ENCODE measurements around the gene GATA3. TPM values are rescaled to one million over a fixed set of nuclear protein-coding genes. Genes with fewer than 3 reads are reported as not detected.
A peak's percentile ranks its signal among the peaks of the same experiment; 100 is the strongest.

Gene GATA3
- total RNA-seq, 1 donor = not detected

GRCh38 chr10:8049045-8049864, 5.2 kb upstream of the GATA3 start:
- Histone ChIP-seq H3K4me3 (ENCODE audit: insufficient read depth, low read length) (no peak overlapping the region), H3K9me3 (ENCODE audit: low read depth, low read length) (no peaks in the 10 kb centered on the region), H3K4me1 (ENCODE audit: insufficient read depth, low read length) (peaks cover 6% of the 10 kb centered on the region), H3K27ac (ENCODE audit: low read depth, low read length) (no peak overlapping the region), H3K27me3 (ENCODE audit: insufficient read depth, low read length) (peaks cover 97% of the 10 kb centered on the region), H3K79me2 (ENCODE audit: insufficient read depth, low read length) (no peaks in the 10 kb centered on the region), H2AFZ (ENCODE audit: low read length) (no peak overlapping the region), H3K4me2 (ENCODE audit: insufficient read depth, low read length) (no peak overlapping the region), H4K20me1 (ENCODE audit: insufficient read depth, low read length) (no peaks in the 10 kb centered on the region), H3K36me3 (ENCODE audit: insufficient read depth, low read length) (no peaks in the 10 kb centered on the region)
- TF ChIP-seq CTCF (IDR thresholded peaks at IDR 0.05; ENCODE audit: extremely low read depth, low read depth, low read length) = no peak
- DNase-seq (ENCODE audit: insufficient read length, low spot score, missing footprints) = peak; percentile 90

GRCh38 chr10:8049865-8050555, 4.5 kb upstream of the GATA3 start:
- DNase-seq (ENCODE audit: insufficient read length, low spot score, missing footprints) = peak; percentile 91
- Histone ChIP-seq H3K4me3 (ENCODE audit: insufficient read depth, low read length) (peak overlapping the region; percentile 13), H3K27ac (ENCODE audit: low read depth, low read length) (no peak overlapping the region), H3K79me2 (ENCODE audit: insufficient read depth, low read length) (no peaks in the 10 kb centered on the region), H3K27me3 (ENCODE audit: insufficient read depth, low read length) (peaks cover 96% of the 10 kb centered on the region), H3K4me1 (ENCODE audit: insufficient read depth, low read length) (peaks cover 6% of the 10 kb centered on the region), H3K4me2 (ENCODE audit: insufficient read depth, low read length) (peak overlapping the region; percentile 36), H3K9me3 (ENCODE audit: low read depth, low read length) (no peaks in the 10 kb centered on the region), H4K20me1 (ENCODE audit: insufficient read depth, low read length) (no peaks in the 10 kb centered on the region), H2AFZ (ENCODE audit: low read length) (no peak overlapping the region), H3K36me3 (ENCODE audit: insufficient read depth, low read length) (no peaks in the 10 kb centered on the region)
- TF ChIP-seq CTCF (IDR thresholded peaks at IDR 0.05; ENCODE audit: extremely low read depth, low read depth, low read length) = no peak

GRCh38 chr10:8050556-8051108, 3.9 kb upstream of the GATA3 start:
- no peaks in the 10 kb centered on the region for H4K20me1 ChIP-seq (ENCODE audit: insufficient read depth, low read length)
- H3K4me2 ChIP-seq (ENCODE audit: insufficient read depth, low read length) = peak overlapping the region; percentile 36
- no peak overlapping the region for H3K27ac ChIP-seq (ENCODE audit: low read depth, low read length)
- H3K79me2 ChIP-seq (ENCODE audit: insufficient read depth, low read length) = no peaks in the 10 kb centered on the region
- no peak overlapping the region for H2AFZ ChIP-seq (ENCODE audit: low read length)
- peaks cover 96% of the 10 kb centered on the region for H3K27me3 ChIP-seq (ENCODE audit: insufficient read depth, low read length)
- TF ChIP-seq CTCF (IDR thresholded peaks at IDR 0.05; ENCODE audit: extremely low read depth, low read depth, low read length) = no peak
- DNase-seq (ENCODE audit: insufficient read length, low spot score, missing footprints) = peak; percentile 91
- peaks cover 6% of the 10 kb centered on the region for H3K4me1 ChIP-seq (ENCODE audit: insufficient read depth, low read length)
- H3K9me3 ChIP-seq (ENCODE audit: low read depth, low read length) = no peaks in the 10 kb centered on the region
- H3K36me3 ChIP-seq (ENCODE audit: insufficient read depth, low read length) = no peaks in the 10 kb centered on the region
- H3K4me3 ChIP-seq (ENCODE audit: insufficient read depth, low read length) = peak overlapping the region; percentile 13
